OCI-LY3 (cell line): ENCODE data around the gene SIN3B.

Experiments used
- H2AFZ ChIP-seq: fragments of 200-600, 300-600 bp; shearing (Covaris generic); 2 replicates; pipeline ENCODE4 v1.6.0; 2014; ENCODE audit warnings: antibody characterized with exemption, low read depth, low read length
- H3K27ac ChIP-seq: fragments of 200-600, 300-600 bp; sonication (generic); 2 replicates; pipeline ENCODE4 v1.5.1; 2014; ENCODE audit warnings: mild to moderate bottlenecking, low read length, moderate library complexity, mixed read lengths
- H3K27me3 ChIP-seq: fragments of 200-600, 300-600 bp; sonication (generic); 2 replicates; pipeline ENCODE4 v1.6.1; 2014; ENCODE audit warnings: low read depth, low read length, mixed read lengths
- H3K36me3 ChIP-seq: fragments of 200-600, 300-600 bp; sonication (generic); replicated peaks from 2 replicates; pipeline ENCODE3; 2014; ENCODE audit warnings: low read depth, low read length, mixed read lengths
- H3K4me1 ChIP-seq: fragments of 300-600, 200-600 bp; sonication (generic); 2 replicates; pipeline ENCODE4 v1.6.1; 2014; ENCODE audit warnings: low read length, mixed read lengths
- H3K4me2 ChIP-seq: fragments of 200-600, 300-600 bp; sonication (generic); 2 replicates; pipeline ENCODE4 v1.6.1; 2014; ENCODE audit warnings: low read length, mixed read lengths
- H3K4me3 ChIP-seq: fragments of 300-600, 200-600 bp; sonication (generic); 2 replicates; pipeline ENCODE4 v1.5.1; 2014; ENCODE audit warnings: antibody characterized with exemption, mild to moderate bottlenecking, low read length, moderate library complexity
- H3K79me2 ChIP-seq: fragments of 300-600, 200-600 bp; shearing (Covaris generic); 2 replicates; pipeline ENCODE4 v1.6.1; 2014; ENCODE audit warnings: mild to moderate bottlenecking, low read length, mixed read lengths
- H3K9ac ChIP-seq: fragments of 300-600, 200-600 bp; shearing (Covaris generic); 2 replicates; pipeline ENCODE4 v1.6.0; 2014; ENCODE audit warnings: mild to moderate bottlenecking, low read length, moderate library complexity
- H3K9me3 ChIP-seq: fragments of 200-600, 300-600 bp; shearing (Covaris generic); 2 replicates; pipeline ENCODE4 v1.6.1; 2014; ENCODE audit warnings: low read length, mixed read lengths; ENCODE audit not compliant: insufficient read depth
- H4K20me1 ChIP-seq: fragments of 200-600, 300-600 bp; sonication (generic); 2 replicates; pipeline ENCODE4 v1.6.1; 2016; ENCODE audit warnings: low read length, mixed read lengths; ENCODE audit not compliant: insufficient read depth
- EZH2phosphoT487 ChIP-seq: fragments of 200-600 bp; shearing (Covaris generic); IDR thresholded peaks from 2 replicates; pipeline ENCODE4 v1.6.1; 2018; ENCODE audit warnings: antibody characterized with exemption, mixed run types, low read depth
- TF ChIP-seq, protein P1 (sequence below): fragments of 200-600, 300-600 bp; sonication (generic); IDR thresholded peaks from 2 replicates; pipeline ENCODE4 v1.5.1; 2014; ENCODE audit warnings: antibody characterized with exemption, low read length, low read depth

SIN3B gene

DNA sequence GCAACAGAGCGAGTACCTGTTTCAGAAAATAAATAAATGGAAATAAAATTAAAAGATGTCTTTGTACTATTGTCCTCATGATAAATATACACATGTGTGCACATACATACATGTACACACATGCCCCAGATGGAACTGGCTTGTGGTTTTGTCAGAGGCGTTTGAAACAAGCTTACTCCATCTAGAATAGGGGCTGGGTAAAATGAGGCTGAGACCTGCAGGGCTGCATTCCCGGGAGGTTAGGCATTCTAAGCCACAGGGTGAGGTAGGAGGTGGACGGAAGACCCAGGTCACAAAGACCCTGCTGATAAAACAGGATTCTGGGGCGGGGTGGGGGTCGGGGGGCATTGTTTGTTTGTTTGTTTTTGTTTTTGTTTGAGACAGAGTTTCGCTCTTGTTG lies 8.1 kb upstream of the SIN3B start:
- Histone ChIP-seq H3K79me2 (no peaks in the 10 kb centered on the region), H3K4me2 (no peak overlapping the region), H3K36me3 (no peaks in the 10 kb centered on the region), H2AFZ (no peak overlapping the region), H4K20me1 (no peaks in the 10 kb centered on the region), H3K4me3 (no peak overlapping the region), H3K9me3 (no peaks in the 10 kb centered on the region), H3K9ac (no peak overlapping the region), H3K27ac (no peak overlapping the region), H3K4me1 (no peaks in the 10 kb centered on the region), H3K27me3 (peaks cover 8% of the 10 kb centered on the region)
- TF ChIP-seq EZH2phosphoT487: no peak
- TF ChIP-seq, protein P1, sequence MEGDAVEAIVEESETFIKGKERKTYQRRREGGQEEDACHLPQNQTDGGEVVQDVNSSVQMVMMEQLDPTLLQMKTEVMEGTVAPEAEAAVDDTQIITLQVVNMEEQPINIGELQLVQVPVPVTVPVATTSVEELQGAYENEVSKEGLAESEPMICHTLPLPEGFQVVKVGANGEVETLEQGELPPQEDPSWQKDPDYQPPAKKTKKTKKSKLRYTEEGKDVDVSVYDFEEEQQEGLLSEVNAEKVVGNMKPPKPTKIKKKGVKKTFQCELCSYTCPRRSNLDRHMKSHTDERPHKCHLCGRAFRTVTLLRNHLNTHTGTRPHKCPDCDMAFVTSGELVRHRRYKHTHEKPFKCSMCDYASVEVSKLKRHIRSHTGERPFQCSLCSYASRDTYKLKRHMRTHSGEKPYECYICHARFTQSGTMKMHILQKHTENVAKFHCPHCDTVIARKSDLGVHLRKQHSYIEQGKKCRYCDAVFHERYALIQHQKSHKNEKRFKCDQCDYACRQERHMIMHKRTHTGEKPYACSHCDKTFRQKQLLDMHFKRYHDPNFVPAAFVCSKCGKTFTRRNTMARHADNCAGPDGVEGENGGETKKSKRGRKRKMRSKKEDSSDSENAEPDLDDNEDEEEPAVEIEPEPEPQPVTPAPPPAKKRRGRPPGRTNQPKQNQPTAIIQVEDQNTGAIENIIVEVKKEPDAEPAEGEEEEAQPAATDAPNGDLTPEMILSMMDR: no peak

DNA sequence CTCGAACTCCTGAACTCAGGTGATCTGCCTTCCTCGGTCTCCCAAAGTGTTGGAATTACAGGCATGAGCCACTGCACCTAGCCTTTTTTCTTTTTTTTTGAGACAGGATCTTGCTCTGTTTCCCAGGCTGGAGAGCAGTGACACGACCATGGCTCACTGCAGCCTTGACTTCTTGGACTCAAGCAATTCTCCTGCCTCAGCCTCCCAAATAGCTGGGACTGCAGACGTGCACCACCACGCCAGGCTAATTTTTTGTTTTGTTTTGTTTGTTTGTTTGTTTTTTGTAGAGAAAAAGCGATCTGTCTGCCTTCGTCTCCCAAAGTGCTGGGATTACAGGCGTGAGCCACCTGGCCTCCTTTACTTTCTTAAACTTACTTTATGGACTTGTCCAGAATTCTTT lies 6.5 kb upstream of the SIN3B start:
- Histone ChIP-seq H3K27ac (no peak overlapping the region), H4K20me1 (no peaks in the 10 kb centered on the region), H2AFZ (no peak overlapping the region), H3K27me3 (peaks cover 16% of the 10 kb centered on the region), H3K79me2 (no peaks in the 10 kb centered on the region), H3K4me3 (no peak overlapping the region), H3K9ac (no peak overlapping the region), H3K36me3 (no peaks in the 10 kb centered on the region), H3K4me1 (no peaks in the 10 kb centered on the region), H3K9me3 (no peaks in the 10 kb centered on the region), H3K4me2 (no peak overlapping the region)
- TF ChIP-seq, protein P1: no peak
- TF ChIP-seq EZH2phosphoT487: no peak

DNA sequence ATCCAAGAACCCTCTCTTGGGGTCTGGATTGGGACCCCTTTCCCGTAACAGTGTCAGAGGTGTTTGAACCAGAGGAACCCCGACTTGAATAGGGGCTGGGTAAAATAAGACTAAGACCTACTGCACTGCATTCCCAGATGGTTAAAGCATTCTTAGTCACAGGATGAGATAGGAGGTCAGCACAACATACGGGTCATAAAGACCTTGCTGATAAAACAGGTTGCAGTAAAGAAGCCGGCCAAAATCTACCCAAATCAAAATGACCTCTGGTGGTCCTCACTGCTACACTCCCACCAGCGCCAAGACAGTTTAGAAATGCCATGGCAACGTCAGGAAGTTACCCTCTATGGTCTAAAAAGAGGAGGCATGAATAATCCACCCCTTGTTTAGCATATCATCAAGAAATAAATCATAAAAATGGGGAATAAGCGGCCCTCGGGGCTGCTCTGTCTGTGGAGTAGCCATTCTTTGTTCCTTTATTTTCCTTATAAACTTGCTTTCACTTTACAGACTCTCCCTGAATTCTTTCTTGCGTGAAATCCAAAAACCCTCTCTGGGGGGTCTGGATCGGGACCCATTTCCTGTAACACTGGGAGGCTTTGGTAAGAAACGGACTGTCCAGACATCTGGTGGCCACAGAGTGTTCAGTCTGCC lies 4.4 kb upstream of the SIN3B start:
- Histone ChIP-seq H3K4me1 (peaks cover 5% of the 10 kb centered on the region), H3K4me3 (no peak overlapping the region), H3K4me2 (no peak overlapping the region), H3K9me3 (no peaks in the 10 kb centered on the region), H2AFZ (no peak overlapping the region), H3K9ac (no peak overlapping the region), H3K79me2 (peaks cover 5% of the 10 kb centered on the region), H4K20me1 (no peaks in the 10 kb centered on the region), H3K27me3 (peaks cover 16% of the 10 kb centered on the region), H3K36me3 (no peaks in the 10 kb centered on the region), H3K27ac (no peak overlapping the region)
- TF ChIP-seq, protein P1: no peak
- no peak for TF ChIP-seq EZH2phosphoT487

DNA sequence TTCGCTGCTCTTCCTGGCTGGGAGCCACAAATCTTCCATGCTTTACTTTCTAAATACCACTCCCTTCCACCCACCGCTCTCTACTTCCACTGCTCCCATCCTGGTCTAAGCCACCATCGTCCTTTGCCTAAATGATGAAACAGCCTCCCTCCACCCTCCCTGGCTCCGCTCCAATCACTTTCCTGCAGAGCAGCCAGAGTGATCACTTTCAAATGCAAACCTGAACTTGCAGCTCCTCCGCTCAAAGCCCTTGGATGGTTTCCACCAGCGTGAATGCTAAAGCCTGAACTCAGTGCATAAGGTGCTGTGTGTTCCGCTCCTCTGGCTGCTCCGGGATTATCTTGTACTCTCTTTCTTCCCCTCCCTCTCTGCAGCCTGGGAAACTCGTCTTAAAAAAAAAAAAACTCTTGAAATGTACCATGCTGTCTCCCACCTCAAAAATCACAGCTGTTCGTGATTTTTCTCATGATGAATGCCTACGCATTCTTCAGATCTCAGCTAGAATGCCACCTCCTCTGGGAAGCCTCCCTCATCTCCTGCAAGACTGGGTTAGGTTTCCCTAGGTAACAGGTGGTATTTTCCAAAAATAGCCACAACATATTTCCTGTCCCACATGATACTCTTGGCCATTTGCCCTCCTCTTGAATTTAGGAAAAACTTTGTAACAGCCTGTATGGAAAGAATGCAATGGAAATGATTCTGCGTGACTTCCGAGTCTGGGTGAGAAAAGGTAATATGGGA lies 3.7 kb upstream of the SIN3B start:
- Histone ChIP-seq H4K20me1 (no peaks in the 10 kb centered on the region), H3K4me3 (no peak overlapping the region), H3K27me3 (peaks cover 16% of the 10 kb centered on the region), H3K79me2 (peaks cover 12% of the 10 kb centered on the region), H3K36me3 (no peaks in the 10 kb centered on the region), H3K27ac (no peak overlapping the region), H3K9ac (no peak overlapping the region), H3K4me1 (peaks cover 12% of the 10 kb centered on the region), H2AFZ (no peak overlapping the region), H3K4me2 (no peak overlapping the region), H3K9me3 (no peaks in the 10 kb centered on the region)
- TF ChIP-seq EZH2phosphoT487: no peak
